Panc1 (cell line): ENCODE measurements around the gene LRP1B. TPM values are rescaled to one million over a fixed set of nuclear protein-coding genes. Genes with fewer than 3 reads are reported as not detected.
A peak's percentile ranks its signal among the peaks of the same experiment; 100 is the strongest.

Source experiments
- ATAC-seq: fragments of 200-7000 bp; cut with Tn5 transposase; 2 replicates; pipeline ENCODE4 v1.9.1; 2020; ENCODE audit warnings: mild to moderate bottlenecking, moderate library complexity
- BruUV-seq: library from RNA; stranded (reverse); fragments of 400-500 nt; replicated peaks from 2 replicates; lab custom pipeline; 2021; lab: Mats Ljungman, UMichigan
- CTCF ChIA-PET: fragments of 300-600 bp; sonication (Branson Sonifier 250); formaldehyde crosslinking; loops from one replicate; lab custom pipeline; 2022; ENCODE audit warnings: antibody characterized with exemption; lab: Charles Lee
- POLR2A ChIA-PET: fragments of 300-600 bp; sonication (Branson Sonifier 250); formaldehyde crosslinking; loops from one replicate; lab custom pipeline; 2022; ENCODE audit warnings: antibody characterized with exemption; lab: Charles Lee
- DNase-seq: peaks from one replicate; pipeline ENCODE4 v3.0.0-alpha.2; 2010; ENCODE audit warnings: low read depth, low spot score
- H3K27ac ChIP-seq: 2 replicates; pipeline ENCODE4 v1.5.1; 2011; ENCODE audit warnings: mild to moderate bottlenecking, low read length, inconsistent platforms
- H3K27me3 ChIP-seq: fragments of 200-500 bp; sonication (Bioruptor generic); 2 replicates; pipeline ENCODE4 v1.6.0; 2014; ENCODE audit warnings: low read length, inconsistent platforms; ENCODE audit not compliant: control insufficient read depth, insufficient read depth
- H3K36me3 ChIP-seq: fragments of 200-500 bp; sonication (Bioruptor generic); 2 replicates; pipeline ENCODE4 v1.5.1; 2014; ENCODE audit warnings: inconsistent platforms, mild to moderate bottlenecking, low read length, moderate library complexity; ENCODE audit not compliant: control insufficient read depth, insufficient read depth
- H3K4me1 ChIP-seq: 2 replicates; pipeline ENCODE4 v1.5.1; 2011; ENCODE audit warnings: inconsistent platforms, mild to moderate bottlenecking, low read length, moderate library complexity; ENCODE audit not compliant: control insufficient read depth, insufficient read depth
- H3K4me3 ChIP-seq, 2 experiments: 2 replicates each; pipeline ENCODE4 v1.5.1; 2011 to 2012; ENCODE audit warnings: low read depth in 2 of 2, low read length in 2 of 2, mild to moderate bottlenecking in 2 of 2, inconsistent platforms in 1 of 2, moderate library complexity in 1 of 2
- H3K9me3 ChIP-seq: fragments of 200-500 bp; sonication (Bioruptor generic); 2 replicates; pipeline ENCODE4 v1.5.1; 2014; ENCODE audit warnings: low read depth, mild to moderate bottlenecking, inconsistent platforms, low read length, moderate library complexity; ENCODE audit not compliant: control insufficient read depth, insufficient read depth
- CTCF ChIP-seq: fragments of 450-650 bp; IDR thresholded peaks from 2 replicates; pipeline ENCODE4 v1.5.1; 2017; ENCODE audit warnings: mild to moderate bottlenecking
- POLR2AphosphoS5 ChIP-seq: IDR thresholded peaks from 2 replicates; pipeline ENCODE4 v1.6.1; 2012; ENCODE audit warnings: mild to moderate bottlenecking, low read depth, low read length, moderate library complexity
- SIN3A ChIP-seq: IDR thresholded peaks from 2 replicates; pipeline ENCODE4 v1.6.1; 2012; ENCODE audit warnings: low read depth, mild to moderate bottlenecking, low read length, moderate library complexity, borderline replicate concordance; ENCODE audit not compliant: insufficient read depth
- TCF7L2 ChIP-seq: IDR thresholded peaks from 2 replicates; pipeline ENCODE4 v1.6.1; 2011; ENCODE audit warnings: mild to moderate bottlenecking, low read depth, low read length, inconsistent platforms
- in situ Hi-C: cut with HindIII; loops from 2 replicates; pipeline ENCODE4 v1.10.0; 2016; ENCODE audit warnings: low sequenced_read_pairs, low pct_unique_long_range_greater_than_20kb
- intact Hi-C: fragments of 100-400 bp; cut with micrococcal nuclease; formaldehyde crosslinking; loops from one replicate; pipeline ENCODE4 v1.10.0; 2022; ENCODE audit not compliant: unreplicated experiment
- total RNA-seq: library from RNA; stranded (reverse); gene quantifications from one replicate; pipeline ENCODE4 v1.2.1, GENCODE V29; 2021; ENCODE audit not compliant: unreplicated experiment
- TF ChIP-seq, protein P1 (sequence below), 2 experiments: IDR thresholded peaks; 2 replicates each; pipeline ENCODE4 v1.6.1; 2011 to 2012; ENCODE audit warnings: low read depth in 2 of 2, control low read depth in 1 of 2, low read length in 1 of 2, mild to moderate bottlenecking in 1 of 2, moderate library complexity in 1 of 2; ENCODE audit not compliant: insufficient read depth in 1 of 2

Gene LRP1B
- total RNA-seq, 1 experiment from 2014 or later, result 0.54 TPM

- no TSS peak for BruUV-seq
- Histone ChIP-seq H3K4me1 (no peaks in the 10 kb centered on the region), H3K9me3 (no peaks in the 10 kb centered on the region), H3K4me3 (no peak overlapping the region), H3K27ac (no peak overlapping the region), H3K27me3 (no peaks in the 10 kb centered on the region), H3K36me3 (no peaks in the 10 kb centered on the region)
- in situ Hi-C loops, result no loop called here
- intact Hi-C loops, result no loop called here
- ATAC-seq (no peak), DNase-seq (no peak)
- ChIA-PET POLR2A (no interaction called here), CTCF (no interaction called here)
- TF ChIP-seq SIN3A, result no peak
- TF ChIP-seq TCF7L2, result no peak
- no peak for TF ChIP-seq CTCF
- TF ChIP-seq, protein P1, sequence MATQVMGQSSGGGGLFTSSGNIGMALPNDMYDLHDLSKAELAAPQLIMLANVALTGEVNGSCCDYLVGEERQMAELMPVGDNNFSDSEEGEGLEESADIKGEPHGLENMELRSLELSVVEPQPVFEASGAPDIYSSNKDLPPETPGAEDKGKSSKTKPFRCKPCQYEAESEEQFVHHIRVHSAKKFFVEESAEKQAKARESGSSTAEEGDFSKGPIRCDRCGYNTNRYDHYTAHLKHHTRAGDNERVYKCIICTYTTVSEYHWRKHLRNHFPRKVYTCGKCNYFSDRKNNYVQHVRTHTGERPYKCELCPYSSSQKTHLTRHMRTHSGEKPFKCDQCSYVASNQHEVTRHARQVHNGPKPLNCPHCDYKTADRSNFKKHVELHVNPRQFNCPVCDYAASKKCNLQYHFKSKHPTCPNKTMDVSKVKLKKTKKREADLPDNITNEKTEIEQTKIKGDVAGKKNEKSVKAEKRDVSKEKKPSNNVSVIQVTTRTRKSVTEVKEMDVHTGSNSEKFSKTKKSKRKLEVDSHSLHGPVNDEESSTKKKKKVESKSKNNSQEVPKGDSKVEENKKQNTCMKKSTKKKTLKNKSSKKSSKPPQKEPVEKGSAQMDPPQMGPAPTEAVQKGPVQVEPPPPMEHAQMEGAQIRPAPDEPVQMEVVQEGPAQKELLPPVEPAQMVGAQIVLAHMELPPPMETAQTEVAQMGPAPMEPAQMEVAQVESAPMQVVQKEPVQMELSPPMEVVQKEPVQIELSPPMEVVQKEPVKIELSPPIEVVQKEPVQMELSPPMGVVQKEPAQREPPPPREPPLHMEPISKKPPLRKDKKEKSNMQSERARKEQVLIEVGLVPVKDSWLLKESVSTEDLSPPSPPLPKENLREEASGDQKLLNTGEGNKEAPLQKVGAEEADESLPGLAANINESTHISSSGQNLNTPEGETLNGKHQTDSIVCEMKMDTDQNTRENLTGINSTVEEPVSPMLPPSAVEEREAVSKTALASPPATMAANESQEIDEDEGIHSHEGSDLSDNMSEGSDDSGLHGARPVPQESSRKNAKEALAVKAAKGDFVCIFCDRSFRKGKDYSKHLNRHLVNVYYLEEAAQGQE (IDR thresholded peaks at IDR 0.05; ENCODE audit: insufficient read depth in 1 of 2, low read depth in 2 of 2, low read length in 1 of 2), result no peak
- no peak for TF ChIP-seq POLR2AphosphoS5
Measured at GRCh38 chr2:140804700-140805260, 1326.0 kb downstream of the LRP1B start.

DNA sequence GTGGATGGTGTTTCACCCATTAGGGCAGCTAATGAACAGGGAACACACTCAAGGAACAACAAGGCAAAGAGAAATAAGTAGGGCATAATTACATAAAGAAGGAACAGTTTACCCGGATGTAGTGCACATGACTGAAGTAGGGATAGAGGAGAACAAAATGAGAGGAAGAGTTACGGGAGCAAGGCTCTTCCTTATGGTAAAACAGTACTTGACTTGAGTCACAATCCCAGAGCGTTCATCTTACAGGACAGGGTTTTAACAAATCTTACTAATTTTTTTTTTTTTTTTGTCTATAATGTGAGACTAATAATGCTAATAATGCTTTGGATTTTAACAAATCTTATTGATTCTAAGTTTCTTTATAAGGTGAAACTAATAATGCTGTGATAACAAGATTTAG, 1329.5 kb downstream of the LRP1B start:
- intact Hi-C loops, result no loop called here
- no peak for TF ChIP-seq POLR2AphosphoS5
- no peak for TF ChIP-seq CTCF
- Histone ChIP-seq H3K27me3 (no peaks in the 10 kb centered on the region), H3K36me3 (no peaks in the 10 kb centered on the region), H3K4me1 (no peaks in the 10 kb centered on the region), H3K27ac (no peak overlapping the region), H3K9me3 (no peaks in the 10 kb centered on the region), H3K4me3 (peak overlapping the region; percentile 6 to 10; a peak in 2 of 4 replicates)
- BruUV-seq, result no TSS peak
- POLR2A ChIA-PET, result no interaction called here
- CTCF ChIA-PET, result no interaction called here
- in situ Hi-C loops, result no loop called here
- DNase-seq (no peak), ATAC-seq (no peak; the same call in 1 of the 2 replicates)
